ENCODE data around the gene HTRA3. TPM values are rescaled to one million over a fixed set of nuclear protein-coding genes. Genes with fewer than 3 reads are reported as not detected.
"Not testable (repeated sequence)": the region's sequence is repeated elsewhere in the genome, so short reads cannot be mapped to it uniquely, and the experiment has no call there.

The HTRA3 gene
- total RNA-seq, 1 donor from 2014 or later: 0.05 TPM

DNA sequence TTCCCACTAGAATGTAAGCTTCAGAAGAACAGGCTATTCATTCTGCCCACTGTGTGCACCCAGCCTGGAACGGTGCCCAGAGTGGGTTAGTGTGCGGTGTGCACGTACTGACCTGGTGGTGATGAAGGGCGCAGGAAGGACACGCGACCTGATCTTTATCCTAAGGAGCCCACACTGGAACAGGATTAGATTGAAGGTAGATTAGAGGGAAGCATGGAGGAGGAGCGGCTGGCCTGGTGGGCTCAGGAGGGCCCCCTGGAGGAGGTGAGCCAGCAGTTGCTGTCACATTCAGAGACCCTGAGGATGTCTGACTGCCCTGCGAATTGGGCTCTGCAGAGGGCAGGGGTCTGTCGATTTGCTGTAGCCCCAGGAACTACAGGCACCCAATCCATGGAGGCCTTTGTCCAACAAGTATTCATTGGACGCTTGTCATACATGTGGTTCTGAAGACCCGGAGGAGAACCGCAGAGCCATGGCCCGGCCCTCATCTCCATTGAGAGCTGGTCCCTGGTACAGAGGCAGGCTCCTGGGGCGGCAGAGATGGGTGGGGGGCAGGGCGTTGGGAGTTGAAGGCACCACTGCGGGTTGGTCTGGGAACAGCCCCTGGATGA lies 73.2 kb downstream of the HTRA3 start:
- no peak for DNase-seq (ENCODE audit: low read depth)

DNA sequence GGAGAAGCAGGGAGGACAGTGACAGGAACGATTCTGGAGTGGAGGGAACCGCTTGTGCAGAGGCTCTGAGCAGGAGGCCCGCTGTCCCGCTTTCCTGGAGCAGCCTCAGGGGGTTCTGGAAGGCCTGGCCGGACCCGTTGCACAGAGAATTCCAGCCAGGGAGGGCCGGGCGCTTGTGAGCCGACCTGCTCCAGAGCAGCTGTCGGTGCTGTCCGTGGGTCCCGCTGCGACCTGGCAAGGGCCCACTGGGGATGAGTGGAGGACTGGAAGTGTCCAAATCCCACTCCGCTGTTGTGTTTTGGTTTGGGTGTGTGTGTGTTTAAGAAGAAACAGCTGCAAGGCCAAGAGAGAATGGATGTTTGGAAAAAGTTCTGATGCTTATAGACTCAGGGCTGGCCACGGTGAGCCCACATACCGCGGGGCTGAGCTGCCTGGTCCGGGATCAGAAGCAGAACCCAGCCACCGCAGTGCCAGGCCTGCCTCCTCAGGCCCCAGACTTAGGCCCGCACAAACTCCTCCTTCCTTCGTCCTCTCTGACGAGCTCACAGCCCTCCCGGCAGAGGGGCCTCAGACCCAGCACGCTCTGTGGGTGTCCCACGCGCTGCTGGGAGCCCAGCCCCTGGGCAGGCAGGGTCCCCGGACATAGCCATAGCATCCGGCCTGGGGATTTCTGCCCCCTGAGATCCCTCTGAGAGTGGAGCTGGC lies 73.9 kb downstream of the HTRA3 start:
- no peak for DNase-seq (ENCODE audit: low read depth)

DNA sequence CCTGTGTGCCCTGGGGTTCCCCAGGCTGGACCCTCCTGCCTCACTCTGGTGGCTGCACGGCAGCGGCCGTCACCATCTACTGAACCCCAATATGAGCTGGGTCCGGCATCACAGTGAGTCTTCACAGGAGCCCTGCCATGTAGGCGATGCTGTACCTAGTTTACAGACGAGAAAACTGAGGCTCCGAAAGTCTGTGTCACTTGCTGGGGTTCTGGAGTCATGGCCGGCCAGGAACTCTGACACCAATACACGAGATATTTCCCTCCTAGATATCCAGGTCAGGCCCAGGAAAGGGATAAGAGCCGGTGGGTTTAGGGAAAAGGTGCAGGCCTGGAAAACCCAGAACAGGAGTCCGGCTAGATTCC lies 74.4 kb downstream of the HTRA3 start:
- no peak for DNase-seq (ENCODE audit: low read depth)

DNA sequence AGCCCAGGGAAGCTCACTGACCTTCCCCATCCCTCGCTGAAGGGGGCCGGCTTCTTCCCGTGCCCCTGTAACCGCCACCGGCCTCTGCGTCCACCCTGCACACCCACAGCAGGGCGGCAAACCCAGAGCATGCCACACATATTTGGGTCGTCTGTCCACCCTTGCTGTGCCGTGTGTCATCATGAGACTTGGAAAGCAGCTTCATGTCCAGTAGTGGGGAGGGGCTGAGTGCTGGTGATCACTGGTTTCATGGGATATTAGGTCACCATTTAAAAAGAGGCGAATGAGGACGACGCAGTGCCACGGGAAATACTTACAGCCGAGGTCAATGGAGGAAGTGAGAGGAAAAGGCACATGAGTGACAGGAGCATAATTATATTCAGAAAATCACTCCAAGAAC lies 74.8 kb downstream of the HTRA3 start:
- no peak for DNase-seq (ENCODE audit: low read depth)

DNA sequence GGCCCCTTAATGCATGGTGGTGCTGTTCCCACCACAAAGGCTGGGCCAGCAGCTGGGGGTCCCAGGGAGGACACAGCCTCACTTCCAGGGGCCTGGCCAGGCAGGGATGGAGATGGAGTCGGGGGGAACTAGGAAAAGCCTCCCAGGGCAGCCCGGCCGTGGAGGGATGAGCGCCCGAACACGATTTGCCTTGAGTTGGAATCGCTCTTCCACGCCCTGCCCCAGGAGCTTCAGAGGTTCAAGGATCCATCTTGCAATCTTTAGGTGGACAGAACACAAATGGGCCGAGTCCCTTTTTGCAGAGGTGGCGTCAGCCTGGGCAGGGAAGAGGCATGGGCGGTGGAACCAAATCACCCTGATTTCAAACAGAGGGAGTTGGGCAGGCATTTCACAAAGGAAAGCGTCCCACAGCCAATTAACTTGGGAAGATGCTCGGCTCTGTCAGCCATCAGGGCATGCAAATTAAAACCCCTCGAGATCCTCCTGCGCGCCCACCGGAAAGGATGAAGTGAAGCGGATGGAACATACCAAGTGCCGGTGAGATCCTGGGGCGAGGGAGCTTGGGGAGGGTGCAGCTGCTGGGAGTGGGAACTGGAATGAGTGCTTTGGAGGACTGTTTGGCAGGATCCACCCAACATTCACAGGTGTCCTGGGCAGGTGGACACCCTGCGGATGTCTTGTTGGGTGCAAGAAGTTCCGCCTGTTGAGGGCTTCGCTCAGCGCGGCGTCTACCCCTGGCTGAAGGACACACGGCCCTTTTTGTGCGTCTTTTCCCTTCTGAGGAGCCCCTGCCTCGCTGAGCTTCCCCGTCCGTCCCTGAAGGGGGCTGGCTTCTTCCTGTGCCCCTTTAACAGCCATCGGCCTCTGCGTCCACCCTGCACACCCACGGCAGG lies 75.7 kb downstream of the HTRA3 start:
- DNase-seq (ENCODE audit: low read depth): no peak

DNA sequence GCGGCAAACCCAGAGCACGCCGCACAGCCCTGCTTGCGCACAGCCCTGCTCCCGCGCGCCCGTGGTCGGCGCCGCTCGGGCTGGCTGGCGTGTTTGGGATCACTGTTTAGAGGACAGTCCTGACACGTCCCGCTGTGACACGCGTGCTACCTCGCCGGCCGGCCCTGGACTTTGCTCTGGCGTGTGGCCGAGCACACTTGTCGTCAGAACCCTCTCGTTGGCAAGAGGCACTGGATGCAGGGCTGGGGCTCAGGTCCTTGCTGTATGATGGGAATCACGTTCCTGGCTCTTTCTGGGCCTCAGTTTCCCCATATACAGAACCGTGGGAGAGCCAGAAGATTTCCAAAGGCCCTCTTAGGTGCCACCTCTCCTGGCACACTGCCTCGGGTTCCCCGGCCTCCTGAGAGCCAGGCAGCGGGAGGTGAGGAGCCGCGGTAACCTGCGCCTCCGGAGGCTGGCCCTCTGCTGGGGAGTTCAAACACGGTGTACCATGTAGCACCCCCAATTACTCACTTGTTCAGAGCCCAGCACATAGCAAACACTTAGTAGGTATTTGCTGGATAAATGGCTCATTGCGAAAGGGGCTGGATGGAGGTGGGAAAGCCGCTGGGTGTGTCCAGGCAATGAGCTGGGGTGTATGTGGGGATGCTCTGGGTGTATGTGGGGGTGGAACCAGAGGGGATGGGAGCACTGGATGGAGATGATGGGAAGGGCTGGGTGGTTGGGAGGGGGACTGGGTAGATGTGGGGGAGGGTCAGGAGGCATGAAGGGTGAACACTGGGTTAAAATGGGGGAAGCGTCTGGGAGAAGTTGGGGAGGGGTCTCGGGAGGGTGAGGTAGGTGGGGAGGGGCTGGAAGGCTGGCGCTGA lies 76.6 kb downstream of the HTRA3 start:
- DNase-seq (ENCODE audit: low read depth): no peak

DNA sequence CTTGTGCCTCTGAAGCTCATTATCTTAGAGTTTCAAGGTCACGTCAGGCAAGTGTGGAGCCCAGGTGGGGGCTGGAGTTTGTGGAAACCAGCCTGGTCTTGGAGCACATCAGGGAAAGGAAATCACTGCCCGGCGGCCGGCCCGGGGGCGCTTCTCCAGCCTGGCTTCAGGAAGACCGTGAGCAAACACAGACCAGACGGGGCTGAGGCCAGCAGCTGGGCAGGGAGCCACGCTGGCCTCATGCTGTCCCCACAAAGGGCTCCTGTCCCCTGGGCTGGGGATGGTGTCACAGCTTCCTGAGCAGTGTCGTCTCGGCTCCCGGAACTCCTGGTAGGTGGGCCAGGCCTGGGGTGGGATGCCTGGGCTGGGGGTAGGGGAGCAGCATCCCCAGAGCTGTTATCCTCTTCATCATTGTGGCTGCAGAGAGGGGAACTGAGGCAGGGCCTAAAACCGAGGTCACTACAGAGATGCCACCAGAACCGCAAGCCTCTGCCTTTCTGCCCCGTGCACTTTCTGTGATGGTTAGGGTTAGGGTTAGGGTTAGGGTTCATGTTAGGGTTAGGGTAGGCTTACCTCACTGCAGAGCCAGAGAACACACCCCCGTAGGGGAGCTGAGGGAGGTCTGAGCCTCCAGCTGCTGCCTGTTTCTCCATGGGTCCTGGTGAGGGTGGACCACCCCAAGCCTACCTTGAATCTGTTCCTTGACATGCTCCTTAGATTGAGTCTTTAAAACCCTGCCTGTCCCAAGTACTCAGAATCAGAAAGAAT lies 77.5 kb downstream of the HTRA3 start:
- no peak for DNase-seq (ENCODE audit: low read depth)

DNA sequence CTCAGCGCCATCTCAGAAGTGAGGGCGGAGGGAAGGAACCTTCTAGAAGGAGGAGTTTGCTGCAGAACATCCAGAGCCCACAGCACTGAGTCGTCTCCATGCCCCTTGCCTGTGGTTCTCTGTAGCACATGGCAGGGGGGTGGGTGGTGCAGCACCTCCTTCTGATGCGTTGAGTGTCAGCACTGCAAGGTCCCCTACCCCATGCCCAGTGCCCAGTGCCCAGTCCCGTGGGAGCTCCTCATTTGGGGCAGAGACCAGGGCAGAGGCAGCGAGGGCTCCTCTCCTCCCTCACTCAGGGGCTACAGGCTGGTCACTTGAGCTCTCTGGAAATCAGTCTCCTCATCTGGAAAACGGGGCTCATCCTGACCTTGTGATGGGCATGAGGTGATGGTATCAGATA lies 78.1 kb downstream of the HTRA3 start:
- no peak for DNase-seq (ENCODE audit: low read depth)

DNA sequence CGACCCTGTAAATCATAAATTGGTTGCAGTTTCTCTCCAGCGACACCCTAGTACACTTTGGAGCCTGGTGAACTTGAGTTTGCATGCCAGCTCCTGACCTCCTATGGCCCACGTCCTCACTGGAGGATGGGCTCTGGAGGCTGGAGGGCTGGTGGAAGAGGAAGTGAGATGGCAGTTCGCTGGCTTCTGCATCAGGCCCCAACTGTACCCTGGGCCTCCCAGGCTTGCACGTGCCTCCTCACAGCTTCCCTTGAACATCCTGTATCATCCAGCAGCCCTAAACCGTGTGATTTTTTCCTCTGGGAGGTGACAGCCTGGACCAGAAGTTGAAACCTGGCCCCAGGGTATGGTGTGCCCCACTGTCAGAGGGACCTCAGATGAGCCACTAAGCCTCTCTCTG lies 78.5 kb downstream of the HTRA3 start:
- DNase-seq (ENCODE audit: low read depth): no peak

DNA sequence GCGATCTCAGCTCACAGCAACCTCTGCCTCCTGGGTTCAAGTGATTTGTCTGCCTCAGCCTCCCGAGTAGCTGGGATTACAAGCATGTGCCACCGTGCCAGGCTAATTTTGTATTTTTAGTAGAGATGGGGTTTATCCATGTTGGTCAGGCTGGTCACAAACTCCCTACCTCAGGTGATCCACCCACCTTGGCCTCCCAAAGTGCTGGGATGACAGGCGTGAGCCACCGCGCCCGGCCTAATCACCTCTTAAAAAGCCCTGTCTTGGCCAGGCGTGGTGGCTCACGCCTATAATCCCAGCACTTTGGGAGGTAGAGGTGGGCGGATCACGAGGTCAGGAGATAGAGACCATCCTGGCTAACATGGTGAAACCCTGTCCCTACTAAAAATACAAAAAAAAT lies 79.7 kb downstream of the HTRA3 start:
- DNase-seq (ENCODE audit: low read depth): not testable (repeated sequence)

DNA sequence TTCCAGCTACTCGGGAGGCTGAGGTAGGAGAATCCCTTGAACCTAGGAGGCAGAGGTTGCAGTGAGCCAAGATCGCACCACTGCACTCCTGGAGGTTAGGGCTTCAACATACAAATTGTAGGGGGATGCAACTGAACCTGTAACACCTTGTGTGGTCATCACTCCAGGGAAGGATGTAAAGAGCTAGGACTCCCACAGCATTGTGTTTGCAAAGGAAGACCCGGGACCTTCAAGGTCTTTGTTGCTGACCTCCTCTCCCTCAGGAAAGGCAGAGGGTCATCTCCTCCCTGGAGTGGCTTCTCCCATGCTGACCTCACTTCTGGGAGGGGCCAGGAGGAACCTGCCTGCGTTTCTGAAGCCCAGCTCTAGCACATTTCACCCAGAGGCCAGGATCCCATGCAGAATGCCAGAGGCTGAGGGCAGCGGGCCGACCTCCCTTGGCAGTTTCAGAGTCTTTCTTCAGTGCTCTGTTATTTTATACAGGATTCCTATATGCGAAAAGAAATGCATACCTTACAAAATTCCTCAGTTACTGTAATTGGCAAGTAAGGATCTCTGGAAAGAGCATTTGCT lies 80.2 kb downstream of the HTRA3 start:
- DNase-seq (ENCODE audit: low read depth): no peak

DNA sequence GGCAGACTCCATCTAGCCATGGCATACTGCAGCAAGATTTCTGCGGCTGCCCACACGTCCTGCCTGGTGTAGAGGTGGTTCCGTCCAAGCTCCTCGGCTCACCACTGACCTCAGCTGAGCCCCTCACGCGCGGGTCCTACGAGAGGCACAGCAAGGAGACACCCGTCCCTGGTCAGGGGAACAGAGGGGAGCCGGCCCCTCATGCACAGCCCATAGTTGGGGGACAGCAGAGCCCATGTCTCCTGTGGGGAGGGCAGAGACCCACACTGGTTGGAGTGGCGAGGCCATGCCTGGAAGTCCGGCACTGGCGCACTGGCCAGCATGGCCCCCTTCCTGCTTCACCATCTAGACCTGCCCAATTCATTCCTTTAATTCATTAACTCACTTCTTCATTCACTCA lies 80.8 kb downstream of the HTRA3 start:
- DNase-seq (ENCODE audit: low read depth): no peak

DNA sequence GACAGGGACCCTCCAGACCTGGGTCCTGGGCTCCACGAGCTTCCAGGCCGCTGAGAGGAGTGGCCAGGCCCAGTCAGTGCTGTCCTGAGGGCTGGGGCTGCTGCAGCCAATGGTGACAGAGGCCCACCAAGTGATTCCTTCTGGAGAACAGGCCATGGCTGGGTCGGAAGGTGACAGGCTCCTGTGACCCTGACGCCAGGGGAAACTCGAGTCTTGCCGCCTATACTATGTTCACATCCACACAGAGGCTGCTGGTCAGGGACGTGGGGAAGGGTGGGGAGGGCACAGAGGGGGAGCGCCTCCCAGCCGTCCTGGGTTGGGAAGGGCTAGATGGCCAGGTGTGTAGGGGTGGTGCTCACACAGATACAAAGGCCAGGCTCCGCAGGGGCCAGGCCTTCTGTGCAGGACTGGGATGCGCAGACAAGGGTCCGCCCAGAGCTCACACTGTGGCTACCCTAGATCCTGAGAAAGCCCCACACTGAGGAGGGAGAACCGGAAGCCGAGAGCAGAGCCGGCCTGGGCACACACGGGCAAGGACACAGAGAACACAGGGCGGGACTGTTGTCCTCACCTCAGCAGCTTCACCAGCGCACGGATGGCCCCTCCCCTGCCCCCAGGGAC lies 81.4 kb downstream of the HTRA3 start:
- DNase-seq (ENCODE audit: low read depth): no peak

DNA sequence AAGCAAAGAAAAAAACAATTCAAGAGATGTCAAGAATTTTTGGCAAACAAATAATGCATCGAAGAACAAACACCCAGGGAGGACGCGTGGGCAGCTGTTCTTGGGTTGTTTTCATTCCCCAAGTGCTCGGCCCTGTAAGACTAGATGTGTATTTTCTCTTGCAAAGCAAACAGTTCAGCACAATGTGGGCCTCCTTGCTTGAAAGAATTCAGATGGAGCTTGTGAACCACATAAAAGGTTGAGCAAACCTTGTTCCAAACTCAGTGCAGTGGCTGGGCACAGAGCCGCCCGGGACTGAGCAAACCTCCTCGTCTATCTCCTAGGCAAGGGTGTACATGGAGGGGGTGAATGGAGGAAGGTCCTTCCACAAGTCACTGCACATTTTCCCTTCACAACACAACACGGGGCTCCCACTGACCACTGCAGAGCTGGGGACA lies 82.4 kb downstream of the HTRA3 start:
- peak; percentile 49 for DNase-seq (ENCODE audit: low read depth)

DNA sequence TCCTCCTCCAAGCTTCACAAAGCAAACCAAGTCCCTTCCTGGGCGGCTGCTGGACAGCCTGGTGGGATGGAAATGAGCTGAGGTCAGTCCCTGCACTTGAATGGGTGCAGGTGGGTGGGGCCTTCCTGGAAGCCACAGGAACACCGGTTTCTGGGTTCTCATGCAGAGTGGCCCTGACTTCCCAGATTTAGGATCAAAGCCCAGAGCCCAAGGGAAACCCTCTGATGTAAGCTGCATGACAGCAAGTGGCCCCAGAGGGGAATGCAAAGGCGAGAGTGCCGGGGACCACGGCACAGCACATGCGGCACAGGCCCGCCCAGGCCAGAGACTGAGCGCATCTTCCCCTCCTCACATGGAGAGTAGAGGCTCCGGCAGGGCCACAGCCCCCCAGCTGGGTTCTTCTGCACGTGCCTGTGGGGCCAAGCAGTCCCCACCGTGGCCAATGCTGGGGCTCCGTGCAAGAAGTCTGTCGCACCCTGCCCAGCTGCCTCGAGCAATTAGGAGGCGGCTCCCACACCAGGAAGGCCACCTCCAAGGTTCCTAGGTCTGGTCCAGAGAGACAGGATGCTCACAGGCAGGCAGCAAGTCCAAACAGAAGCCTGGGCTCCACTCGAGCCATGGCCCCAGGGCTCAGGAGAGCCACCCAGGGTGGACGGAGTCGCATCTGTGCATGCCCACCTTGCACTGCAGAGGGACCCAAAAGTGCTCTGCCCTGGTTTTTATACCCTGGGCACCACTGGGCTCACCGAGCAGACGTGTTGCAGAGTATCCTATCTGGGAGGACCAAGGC lies 83.0 kb downstream of the HTRA3 start:
- DNase-seq (ENCODE audit: low read depth): no peak

DNA sequence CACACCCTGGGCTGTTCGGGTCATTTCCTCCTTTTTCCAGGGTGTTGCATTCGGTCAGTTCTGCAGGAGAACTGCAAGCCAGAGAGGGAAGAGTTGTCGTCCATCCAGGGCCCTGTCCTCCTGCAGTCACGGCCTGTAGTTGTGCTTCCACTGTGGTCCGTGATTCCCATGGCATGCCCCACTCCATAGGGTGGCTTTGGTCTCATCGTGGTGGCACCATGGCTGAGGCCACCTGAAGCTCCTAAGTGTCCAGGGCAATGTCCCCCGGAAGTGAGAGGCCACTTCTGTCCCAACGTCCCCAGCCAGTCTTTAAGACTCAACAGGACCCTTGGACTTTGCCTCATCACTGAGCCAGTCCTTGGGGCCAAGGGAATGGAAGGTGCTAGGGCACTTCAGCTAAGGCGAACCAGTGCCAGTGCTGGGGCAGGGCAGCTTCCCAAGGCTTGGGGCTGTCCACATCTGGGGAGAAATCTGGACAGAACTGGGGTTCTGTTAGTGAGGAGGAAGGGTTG lies 83.7 kb downstream of the HTRA3 start:
- DNase-seq (ENCODE audit: low read depth): no peak

DNA sequence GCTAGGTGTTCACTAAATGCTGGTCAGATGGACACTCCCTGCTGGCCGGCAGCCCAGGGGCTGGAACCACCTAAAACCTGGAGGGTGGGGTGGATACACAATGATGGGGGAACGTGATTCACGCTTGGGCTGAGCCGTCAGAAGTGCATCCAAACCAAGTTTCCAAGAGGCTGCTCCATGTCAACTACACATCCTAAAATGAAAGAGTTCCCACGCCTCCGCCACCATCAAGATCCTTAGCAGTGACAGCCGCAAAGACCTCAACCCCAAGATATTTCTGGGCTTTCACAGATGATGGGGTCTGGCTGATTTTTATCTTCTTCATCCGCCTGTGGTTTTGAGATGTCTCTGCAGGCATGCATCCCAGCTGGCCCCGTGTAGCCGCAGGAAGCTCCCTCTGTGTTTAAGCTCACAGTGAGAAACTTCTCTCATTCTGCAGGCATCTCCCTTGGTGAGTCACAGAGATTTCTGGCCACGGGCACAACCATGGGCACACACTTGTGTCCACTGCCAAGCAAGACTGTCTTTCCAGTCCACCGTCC lies 84.4 kb downstream of the HTRA3 start:
- DNase-seq (ENCODE audit: low read depth): no peak

DNA sequence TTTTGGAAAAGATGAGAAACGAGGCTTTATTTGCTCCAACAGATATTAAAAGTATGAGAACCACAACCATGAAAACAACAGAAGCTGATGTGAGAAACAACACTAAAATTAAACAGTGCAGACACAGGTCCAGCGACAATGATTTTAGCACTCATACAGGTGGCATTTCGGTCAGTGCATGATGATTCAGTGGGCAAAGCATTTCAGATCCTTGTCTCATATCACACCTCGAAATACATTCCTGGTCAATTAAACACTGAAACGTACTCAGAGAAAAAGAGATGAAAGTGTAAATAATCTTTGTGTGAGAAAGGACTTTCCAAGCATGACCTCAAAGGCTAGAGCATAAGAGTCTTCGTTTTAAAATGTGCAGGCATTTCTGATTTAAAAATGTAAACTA lies 85.8 kb downstream of the HTRA3 start:
- DNase-seq (ENCODE audit: low read depth): peak; percentile 43
